Gastroesophageal sphincter (tissue), 3 donors: Measurements from ENCODE around the gene SMG6.

Source experiments
- POLR2A ChIP-seq, 2 donors: fragments of 450-650 bp; IDR thresholded peaks; one replicate each; pipeline ENCODE4 v1.6.1; 2017; ENCODE audit warnings: antibody characterized with exemption in 2 of 2, mild to moderate bottlenecking in 2 of 2, moderate library complexity in 1 of 2
- TF ChIP-seq, protein P1 (sequence below), 4 experiments: fragments of 200-600 bp in 2 of 4; fragments of 450-650 bp in 2 of 4; sonication (generic) in 1 of 4; IDR thresholded peaks; one replicate each; pipeline ENCODE4 v1.5.1; 2017 to 2019; ENCODE audit warnings: antibody characterized with exemption in 4 of 4, mild to moderate bottlenecking in 2 of 4, moderate library complexity in 2 of 4

DNA sequence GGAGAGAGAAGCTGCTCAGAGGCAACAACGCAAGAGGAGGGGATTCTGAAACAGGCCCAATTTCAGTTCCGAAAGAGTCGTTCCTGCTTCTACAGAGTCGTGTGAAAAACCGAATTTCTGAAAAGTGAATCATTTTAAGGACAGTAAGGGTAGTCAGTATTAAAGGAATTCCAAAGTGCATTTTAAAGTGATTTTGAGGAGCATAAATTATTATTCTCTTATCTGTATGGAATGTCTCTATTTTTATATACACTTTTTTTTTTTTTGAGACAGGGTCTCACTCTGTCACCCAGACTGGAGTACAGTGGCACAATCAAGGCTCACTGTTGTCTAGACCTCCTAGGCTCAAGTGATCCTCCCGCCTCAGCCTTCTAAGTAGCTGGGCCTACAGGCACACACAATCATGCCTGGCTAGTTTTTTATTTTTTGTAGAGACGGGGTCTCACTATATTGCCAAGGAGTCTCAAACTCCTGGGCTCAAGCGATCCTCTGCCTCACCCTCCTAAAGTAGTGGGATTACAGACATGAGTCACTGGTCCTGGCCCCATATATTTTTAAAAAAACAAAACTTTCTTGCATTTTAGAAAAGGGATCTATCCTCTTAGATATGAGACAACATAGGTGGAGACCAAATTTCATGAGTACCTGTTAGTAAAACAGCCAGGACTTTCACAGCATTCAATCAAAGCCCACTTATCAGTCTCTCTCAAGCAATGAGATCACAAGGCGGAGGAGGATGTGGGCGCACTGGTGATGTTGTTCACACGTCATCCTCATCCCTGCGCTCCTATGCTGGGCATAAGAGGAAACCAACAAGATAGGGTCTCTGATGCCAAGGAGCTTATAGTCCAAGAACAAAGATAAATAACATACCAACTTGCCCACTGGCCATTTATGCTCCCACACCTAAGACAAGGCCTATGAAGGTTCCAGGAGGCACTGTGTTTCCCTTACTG lies 53.2 kb downstream of the SMG6 start:
- TF ChIP-seq POLR2A (IDR thresholded peaks at IDR 0.05): no peak
- TF ChIP-seq, protein P1, sequence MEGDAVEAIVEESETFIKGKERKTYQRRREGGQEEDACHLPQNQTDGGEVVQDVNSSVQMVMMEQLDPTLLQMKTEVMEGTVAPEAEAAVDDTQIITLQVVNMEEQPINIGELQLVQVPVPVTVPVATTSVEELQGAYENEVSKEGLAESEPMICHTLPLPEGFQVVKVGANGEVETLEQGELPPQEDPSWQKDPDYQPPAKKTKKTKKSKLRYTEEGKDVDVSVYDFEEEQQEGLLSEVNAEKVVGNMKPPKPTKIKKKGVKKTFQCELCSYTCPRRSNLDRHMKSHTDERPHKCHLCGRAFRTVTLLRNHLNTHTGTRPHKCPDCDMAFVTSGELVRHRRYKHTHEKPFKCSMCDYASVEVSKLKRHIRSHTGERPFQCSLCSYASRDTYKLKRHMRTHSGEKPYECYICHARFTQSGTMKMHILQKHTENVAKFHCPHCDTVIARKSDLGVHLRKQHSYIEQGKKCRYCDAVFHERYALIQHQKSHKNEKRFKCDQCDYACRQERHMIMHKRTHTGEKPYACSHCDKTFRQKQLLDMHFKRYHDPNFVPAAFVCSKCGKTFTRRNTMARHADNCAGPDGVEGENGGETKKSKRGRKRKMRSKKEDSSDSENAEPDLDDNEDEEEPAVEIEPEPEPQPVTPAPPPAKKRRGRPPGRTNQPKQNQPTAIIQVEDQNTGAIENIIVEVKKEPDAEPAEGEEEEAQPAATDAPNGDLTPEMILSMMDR (IDR thresholded peaks at IDR 0.05): no peak
